GM18505 (cell line): ENCODE results near the gene ADH5.
"Not testable (repeated sequence)": the region's sequence is repeated elsewhere in the genome, so short reads cannot be mapped to it uniquely, and the experiment has no call there.

ENCODE experiments used
- ATAC-seq: cut with Tn5 transposase; IDR thresholded peaks from one replicate; pipeline ENCODE4 v1.9.1; 2021; ENCODE audit not compliant: unreplicated experiment
- POLR2A ChIP-seq: IDR thresholded peaks from 4 replicates; pipeline ENCODE4 v1.6.1; 2011; ENCODE audit warnings: borderline replicate concordance; ENCODE audit not compliant: insufficient read depth, insufficient read length; ENCODE audit errors: extremely low read depth

The ADH5 gene

DNA sequence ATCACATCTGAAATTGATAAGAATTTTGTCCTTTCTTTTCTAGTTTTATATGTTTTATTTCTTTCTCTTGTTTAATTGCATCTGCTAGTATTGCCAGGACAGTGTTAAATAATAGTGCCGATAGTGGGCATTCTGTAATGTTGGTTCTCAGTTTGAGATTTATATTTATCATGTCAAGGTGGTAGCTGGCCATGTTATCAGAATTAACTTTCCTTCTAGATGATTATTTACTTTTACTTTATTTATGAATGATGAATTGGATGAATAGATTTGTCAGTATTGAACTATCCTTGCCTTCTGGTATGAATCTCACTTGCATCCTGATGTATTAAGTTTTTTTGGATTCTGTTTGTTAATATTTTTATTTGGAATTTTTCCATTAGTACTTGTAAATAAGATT lies 50.4 kb downstream of the ADH5 start:
- no peak for TF ChIP-seq POLR2A

DNA sequence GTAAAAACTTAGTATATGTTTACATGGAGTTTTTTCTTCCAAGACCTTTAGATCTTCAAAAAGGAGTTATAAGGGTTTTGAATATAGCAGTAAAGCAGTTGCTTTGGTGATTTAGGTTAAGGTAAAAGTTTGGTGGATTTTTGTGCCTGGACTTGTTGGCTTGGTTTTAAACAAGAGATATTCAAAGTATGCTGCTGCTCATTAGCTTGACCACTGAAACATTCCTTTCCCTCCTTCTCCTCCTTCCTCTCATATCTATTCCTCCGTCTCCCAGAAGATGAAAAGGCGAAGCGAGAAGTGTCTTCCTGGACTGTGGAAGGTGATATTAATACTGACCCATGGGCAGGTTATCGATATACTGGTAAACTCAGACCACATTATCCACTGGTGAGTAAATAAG lies 54.6 kb downstream of the ADH5 start:
- no peak for TF ChIP-seq POLR2A
- ATAC-seq: no peak

More for the DNA sequence above, 50.4 kb downstream of the ADH5 start:
- ATAC-seq: no peak

DNA sequence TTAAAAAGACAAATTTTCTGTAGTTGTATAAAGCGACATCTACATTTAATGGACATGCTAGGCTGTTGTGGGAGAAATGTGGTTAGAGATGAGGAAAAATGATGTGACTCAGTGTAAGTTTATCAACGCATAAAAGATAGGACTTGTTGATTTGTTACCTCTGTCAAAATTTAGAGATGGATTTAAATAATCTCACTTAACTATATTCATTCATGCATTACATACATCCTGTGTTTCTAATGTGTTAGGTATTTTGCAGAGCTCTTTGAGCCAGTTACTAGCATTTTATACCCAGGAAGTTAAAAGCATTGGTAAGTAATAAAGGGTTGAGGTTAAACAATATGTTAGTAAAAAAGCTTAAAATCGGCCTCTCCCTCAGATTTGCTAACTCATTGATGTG lies 58.7 kb downstream of the ADH5 start:
- TF ChIP-seq POLR2A: no peak
- no peak for ATAC-seq

DNA sequence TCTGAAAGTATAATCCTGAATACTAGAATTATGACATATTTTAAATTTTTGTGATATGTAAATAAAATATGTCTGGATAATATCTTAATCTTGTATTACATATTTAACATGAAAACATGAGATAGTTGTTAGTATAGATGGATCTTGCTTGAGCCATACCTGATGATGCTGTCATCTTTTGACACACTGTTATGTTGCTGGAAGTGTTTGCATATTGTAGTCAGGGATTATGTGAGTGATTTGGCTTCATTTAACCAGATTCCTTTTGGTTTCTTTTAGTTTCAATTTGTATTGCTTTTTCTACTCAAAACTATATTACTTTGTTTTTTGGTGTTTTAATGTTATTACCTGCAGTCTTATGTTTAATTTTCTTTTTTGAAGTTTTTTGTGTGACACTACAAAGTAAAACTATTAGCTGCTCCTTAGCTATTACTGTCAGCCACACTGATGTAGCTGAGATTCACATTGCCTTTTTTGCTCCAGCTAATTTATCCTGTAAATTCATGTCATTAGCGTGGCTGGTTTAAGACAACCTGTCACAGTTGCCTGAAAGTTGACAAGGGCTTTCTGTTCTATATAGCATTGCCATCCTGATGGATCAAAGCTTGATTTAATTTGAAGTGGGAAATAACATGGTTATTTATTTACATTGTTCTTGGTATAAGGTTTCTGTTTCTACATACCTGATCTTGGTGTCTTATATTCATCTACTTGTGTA lies 59.4 kb downstream of the ADH5 start:
- TF ChIP-seq POLR2A: no peak
- ATAC-seq: peak; percentile 42

DNA sequence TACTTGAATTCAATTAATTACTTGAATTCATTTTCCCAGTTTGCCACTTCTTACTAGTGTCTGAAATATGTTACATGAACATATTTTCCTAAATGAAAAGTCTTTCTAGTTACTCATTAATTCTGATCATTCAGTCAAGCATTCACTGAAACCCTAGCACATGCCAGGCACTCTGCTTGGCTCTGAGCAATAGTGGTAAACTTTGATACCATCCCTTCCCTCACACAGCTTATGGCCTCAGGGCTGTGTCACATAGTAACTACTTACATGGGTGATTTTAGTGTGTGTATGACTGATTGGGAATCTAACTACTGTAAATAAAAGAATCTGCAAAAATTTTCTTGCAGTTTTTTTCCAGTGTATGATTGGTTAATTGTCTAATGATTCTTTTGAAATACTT lies 60.4 kb downstream of the ADH5 start:
- ATAC-seq: peak; percentile 62
- no peak for TF ChIP-seq POLR2A

DNA sequence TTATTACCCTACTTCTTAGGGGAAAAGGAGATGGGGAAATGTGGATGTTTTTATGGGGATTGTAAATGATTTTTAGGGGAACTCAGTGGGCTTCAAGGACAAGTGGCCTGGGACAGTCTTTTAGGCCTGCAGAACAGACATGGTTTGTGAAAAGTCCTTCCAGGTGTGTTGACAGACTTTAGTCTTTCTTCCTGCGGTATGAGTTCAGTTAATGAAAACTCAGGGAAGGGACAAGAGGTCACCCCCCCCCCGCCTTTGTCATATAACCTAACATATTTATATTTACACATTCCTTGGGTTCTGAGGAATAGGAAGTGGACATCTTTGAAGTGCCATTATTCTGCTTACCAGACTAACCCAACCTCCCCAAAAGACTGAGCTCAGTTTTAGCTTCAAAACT lies 61.3 kb downstream of the ADH5 start:
- ATAC-seq: no peak
- no peak for TF ChIP-seq POLR2A

DNA sequence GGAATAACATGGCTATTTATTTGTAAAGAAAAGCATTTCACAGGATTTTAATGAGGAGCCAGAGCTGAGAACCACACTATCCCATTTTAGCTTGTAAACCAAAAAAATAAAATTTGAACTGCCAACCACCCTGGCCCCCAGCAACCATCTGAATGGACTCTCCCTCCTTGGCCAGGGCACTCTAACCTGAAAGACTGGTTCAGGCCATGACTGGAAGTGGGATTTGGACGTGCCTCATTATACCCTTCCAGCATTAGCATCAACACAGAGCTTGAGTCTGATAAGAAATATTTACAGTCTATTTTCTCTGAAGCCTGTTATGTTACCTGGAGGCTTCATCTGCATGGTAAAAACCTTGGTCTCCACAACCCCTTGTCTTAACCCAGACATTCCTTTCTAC lies 63.1 kb downstream of the ADH5 start:
- no peak for TF ChIP-seq POLR2A

DNA sequence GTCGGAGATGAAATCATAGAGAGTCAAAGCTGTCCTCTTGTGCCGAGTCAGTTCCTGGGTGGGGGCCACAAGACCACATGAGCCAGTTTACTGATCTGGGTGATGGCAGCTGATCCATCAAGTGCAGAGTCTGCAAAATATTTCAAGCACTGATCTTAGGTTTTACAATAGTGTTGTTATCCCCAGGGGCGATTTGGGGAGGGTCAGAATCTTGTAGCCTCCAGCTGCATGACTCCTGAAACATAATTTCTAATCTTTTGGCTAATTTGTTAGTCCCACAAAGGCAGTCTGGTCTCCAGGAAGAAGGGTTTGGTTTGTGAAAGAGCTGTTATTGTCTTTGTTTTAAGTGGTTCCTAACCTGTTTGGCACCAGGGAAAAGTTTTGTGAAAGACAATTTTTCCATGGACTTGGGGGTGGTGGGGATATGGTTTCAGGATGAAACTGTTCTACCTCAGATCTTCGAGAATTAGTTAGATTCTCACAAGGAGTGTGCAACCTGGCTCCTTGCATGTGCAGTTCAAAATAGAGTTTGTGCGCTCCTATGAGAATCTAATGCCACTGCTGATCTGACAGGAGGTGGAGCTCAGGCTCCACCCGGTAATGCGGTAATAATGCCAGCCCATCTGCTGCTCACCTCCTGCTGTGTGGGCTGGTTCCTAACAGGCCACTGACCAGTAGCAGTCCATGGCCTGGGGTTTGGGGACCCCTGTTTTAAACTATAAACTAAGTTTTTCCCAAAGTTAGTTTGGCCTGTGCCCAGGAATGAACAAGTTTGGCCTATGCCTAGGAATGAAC lies 63.9 kb downstream of the ADH5 start:
- no peak for ATAC-seq
- no peak for TF ChIP-seq POLR2A

More for the DNA sequence above, 63.1 kb downstream of the ADH5 start:
- ATAC-seq: no peak

DNA sequence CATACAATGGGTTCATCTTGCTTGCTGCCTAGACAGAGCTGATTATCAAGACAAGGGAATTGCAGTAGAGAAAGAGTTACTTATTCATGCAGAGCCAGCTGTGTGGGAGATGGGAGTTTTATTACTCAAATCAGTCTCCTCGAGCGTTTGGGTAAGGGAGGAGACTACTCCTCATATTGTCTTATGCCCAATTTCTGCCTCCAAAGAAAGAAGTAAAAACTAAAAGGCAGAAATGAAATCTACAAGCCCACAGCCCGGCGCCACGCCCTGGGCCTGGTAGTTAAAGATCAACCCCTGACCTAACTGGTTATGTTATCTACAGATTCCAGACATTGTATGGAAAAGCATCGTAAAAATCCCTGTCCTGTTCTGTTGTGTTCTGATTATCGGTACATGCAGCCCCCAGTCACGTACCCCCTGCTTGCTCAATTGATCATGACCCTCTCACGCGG lies 64.8 kb downstream of the ADH5 start:
- ATAC-seq: not testable (repeated sequence)

DNA sequence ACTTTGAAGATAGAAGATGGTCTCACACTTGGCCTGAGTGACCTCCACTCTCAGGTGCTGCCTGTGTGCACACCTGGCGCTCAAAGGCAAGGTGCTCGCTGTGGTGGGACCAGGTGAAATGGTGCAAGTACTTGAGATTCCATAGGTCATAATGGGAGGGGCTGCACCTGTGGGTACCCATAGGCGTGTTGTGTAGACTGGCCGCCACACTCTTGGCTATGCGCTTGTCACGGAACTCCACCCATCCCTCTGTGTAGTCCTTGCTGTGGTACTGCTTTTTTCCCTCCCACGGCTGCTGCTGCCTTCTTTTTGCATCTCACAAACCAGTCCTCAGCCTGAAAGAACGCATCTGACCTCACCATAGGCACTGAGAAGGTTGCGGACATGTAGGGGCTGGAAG lies 66.0 kb downstream of the ADH5 start:
- no peak for TF ChIP-seq POLR2A
- no peak for ATAC-seq

DNA sequence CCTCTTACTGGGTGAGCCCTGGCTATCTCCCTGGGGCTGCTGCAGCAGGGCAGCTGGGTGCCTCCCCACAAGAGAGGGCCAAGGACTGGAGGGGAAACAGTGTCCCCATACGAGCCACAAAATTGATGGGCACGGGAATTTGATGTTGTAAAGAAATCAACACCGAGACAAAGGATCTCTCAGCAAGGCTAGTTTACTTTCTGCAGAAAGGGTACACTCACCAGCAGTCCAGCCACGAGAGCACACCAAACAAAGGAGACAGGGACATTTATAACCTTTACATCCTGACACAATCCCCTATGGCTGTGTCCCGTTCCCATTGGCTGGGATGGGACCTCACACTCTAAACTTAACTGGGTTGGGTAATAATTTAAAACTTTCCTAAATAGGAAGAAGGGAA lies 67.2 kb downstream of the ADH5 start:
- no peak for TF ChIP-seq POLR2A
- ATAC-seq: no peak
